ENCODE data around the gene PARD6G.
"Not testable (repeated sequence)": the region's sequence is repeated elsewhere in the genome, so short reads cannot be mapped to it uniquely, and the experiment has no call there.

PARD6G gene

DNA sequence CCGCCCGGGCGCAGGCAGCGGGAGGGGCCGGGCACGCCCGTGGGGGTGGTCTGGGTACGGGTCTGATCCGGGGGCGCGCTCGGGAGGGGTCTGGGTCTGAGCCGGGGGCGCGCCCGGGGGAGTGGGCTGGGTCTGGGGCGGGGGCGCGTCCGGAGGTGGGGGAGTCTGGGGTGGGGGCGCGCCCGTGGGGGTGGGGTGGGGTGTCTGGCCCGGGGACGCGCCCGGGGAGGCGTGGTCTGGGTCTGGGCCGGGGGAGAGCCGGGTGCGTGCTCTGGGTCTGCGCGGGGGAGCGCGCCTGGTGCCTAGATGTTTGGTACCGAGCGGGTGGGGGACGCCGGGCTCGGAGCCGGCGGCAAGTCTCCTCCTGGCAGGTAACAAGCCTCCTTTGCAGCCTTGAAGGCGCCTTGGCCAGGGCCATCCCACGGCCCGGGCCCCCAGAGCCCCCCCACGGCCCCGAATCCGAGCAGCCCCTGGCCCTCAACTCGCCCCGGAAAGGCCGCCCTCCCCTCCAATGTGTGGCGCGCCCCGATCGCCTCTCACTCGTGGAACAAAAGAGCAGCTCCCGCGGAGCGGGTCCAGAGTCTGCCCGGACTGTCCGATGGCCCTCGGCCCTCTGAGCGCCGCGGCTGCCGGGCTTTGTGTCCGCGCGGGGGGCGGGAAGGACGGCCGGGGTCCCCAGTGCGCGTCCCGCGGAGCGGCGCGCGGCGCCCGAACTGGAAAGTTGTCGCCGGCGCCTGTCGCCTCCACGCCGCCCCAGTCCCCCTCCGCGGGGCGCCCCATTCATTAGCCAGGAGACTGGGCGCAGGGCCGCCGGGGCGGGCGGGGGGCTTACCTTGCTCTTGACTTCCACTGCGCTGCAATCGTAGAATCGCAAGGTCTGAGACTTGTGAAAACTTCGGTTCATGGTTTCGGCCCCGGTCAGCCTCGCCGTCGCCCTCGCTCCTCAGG is 595 bp downstream of the PARD6G start:
- H3K4me1 Mint-ChIP-seq, result peaks cover 2% of the 10 kb centered on the region
- DNase-seq (ENCODE audit: low spot score in 2 of 2) (no peak), ATAC-seq (ENCODE audit: low read depth) (peak; percentile 24)
- no peak overlapping the region for H3K27ac Mint-ChIP-seq
- peak overlapping the region; percentile 54 for H3K4me3 Mint-ChIP-seq
- H3K36me3 Mint-ChIP-seq, result no peaks in the 10 kb centered on the region
- H3K9me3 Mint-ChIP-seq, result no peaks in the 10 kb centered on the region
- H3K27me3 Mint-ChIP-seq, result peaks cover 14% of the 10 kb centered on the region

DNA sequence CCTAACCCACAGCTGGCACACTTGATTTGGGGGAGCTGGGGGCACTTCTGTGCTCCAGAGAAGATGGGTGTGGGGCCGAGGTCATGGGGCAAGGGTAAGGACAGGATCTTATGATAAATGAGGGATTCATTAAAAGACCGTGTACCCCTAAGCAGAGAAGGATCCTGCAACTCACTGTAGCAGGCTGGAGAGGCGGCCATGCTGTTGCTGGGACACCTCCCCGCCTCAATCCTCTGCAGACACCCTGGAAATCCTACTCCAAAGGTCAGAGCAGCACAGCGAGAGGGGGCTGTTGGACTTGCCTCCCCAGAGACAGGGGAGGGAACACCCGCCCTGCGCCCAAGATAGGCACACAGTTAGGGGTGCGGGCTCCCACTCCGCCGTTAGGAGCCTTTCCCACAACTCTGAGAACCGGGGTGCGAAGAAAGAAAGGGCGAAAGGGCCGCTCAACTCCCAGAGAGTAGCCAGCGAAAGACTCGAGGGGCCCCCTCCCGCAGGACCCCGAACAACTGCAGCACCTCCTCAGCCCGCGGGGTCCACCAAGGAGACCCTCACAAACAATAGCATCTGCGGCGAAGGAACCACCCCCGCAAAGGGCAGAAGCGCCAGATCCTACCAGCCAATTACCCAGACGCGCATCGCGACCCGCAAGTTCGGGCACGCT is 1.4 kb downstream of the PARD6G start:
- Mint-ChIP-seq H3K27ac (no peak overlapping the region), H3K9me3 (no peaks in the 10 kb centered on the region), H3K4me3 (peak overlapping the region; percentile 54), H3K4me1 (peaks cover 2% of the 10 kb centered on the region), H3K36me3 (no peaks in the 10 kb centered on the region), H3K27me3 (peaks cover 14% of the 10 kb centered on the region)
- DNase-seq (ENCODE audit: low spot score in 2 of 2) (no peak), ATAC-seq (ENCODE audit: low read depth) (no peak)

DNA sequence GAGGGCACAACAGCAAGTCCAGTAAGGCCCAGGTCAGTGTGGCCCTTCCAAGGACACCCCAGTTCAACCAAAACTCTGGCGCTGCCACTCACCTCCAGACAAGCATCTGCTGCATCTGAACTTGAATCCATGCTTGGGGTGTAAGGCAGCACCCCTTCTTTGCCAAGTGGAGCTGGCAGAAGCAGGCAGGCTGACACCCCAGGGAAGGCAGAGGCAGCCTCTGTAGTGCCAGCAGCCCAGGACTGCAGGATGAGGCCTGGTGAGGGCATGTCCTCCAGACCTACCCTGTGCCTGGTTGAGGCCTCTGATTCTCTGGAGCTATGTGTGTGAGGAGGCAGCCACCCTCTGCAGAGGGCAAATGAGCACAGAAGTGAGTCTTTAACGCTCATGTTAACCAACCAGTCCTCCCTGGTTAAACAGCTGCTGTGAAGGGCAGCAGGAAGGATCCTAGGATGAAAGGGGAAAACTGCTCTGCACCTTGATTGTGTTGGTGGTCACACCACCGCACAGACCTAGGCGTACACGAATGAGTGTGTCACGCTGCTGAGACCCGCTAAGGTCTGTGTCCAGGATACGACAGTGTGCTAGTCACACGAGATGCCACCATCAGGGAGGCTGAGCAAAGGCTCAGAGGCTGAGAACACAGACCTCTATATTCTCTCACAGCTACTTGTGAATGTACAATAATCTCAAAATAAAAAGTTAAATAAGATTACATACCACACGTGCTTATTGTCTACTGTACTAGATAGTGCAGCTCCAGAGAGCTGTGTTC is 2.2 kb downstream of the PARD6G start:
- Mint-ChIP-seq H3K9me3 (no peaks in the 10 kb centered on the region), H3K27me3 (peaks cover 14% of the 10 kb centered on the region), H3K4me3 (peak overlapping the region; percentile 54), H3K4me1 (peaks cover 2% of the 10 kb centered on the region), H3K27ac (no peak overlapping the region), H3K36me3 (no peaks in the 10 kb centered on the region)
- DNase-seq (ENCODE audit: low spot score in 2 of 2) (no peak), ATAC-seq (ENCODE audit: low read depth) (no peak)

DNA sequence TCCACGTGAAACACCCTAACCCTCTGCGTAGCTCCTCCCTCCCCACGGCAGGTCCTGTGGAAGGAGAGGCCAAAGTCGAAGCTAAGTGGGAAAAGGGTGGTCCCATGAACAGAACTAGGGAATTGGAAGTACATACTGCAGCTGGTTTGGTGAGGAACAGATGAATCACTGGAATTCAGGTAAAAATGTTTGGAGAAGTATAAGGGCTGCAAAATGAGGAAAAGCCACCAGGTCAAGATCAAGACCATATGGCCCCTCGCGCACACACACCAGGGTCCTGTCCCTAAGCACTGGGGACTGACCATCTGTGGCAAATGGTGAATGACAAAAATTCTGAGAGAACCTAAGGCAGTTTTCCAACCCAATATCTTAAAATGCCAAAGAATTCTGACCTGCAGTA is 3.1 kb downstream of the PARD6G start:
- H3K27me3 Mint-ChIP-seq, result peaks cover 14% of the 10 kb centered on the region
- H3K4me3 Mint-ChIP-seq, result no peak overlapping the region

DNA sequence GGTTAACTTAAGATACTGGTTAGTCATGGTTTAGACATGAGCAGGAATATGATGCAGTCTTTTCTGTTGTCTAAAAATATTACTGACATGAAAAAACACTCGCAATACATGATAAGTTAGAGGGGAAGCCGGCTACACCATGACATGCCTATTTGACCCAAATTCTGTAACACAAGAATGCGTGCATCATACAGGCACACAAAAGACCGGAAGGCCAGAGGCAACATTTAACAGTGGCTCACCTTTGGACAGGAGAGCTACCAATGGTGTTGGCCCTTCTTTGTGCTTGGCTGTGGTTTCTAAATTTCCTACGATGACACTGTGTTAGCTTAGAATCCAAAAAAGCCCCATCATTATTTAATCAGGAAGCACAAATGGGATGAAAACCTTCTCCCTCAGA is 4.1 kb downstream of the PARD6G start:
- DNase-seq (ENCODE audit: low spot score in 2 of 2) (no peak), ATAC-seq (ENCODE audit: low read depth) (no peak)
- H3K27ac Mint-ChIP-seq, result no peak overlapping the region
- H3K4me1 Mint-ChIP-seq, result peaks cover 2% of the 10 kb centered on the region
- H3K36me3 Mint-ChIP-seq, result no peaks in the 10 kb centered on the region
- H3K4me3 Mint-ChIP-seq, result no peak overlapping the region
- no peaks in the 10 kb centered on the region for H3K9me3 Mint-ChIP-seq
- H3K27me3 Mint-ChIP-seq, result peaks cover 16% of the 10 kb centered on the region

More for the DNA sequence above, 3.1 kb downstream of the PARD6G start:
- Mint-ChIP-seq H3K27ac (no peak overlapping the region), H3K9me3 (no peaks in the 10 kb centered on the region), H3K4me1 (peaks cover 2% of the 10 kb centered on the region), H3K36me3 (no peaks in the 10 kb centered on the region)
- DNase-seq (ENCODE audit: low spot score in 2 of 2) (no peak), ATAC-seq (ENCODE audit: low read depth) (no peak)

DNA sequence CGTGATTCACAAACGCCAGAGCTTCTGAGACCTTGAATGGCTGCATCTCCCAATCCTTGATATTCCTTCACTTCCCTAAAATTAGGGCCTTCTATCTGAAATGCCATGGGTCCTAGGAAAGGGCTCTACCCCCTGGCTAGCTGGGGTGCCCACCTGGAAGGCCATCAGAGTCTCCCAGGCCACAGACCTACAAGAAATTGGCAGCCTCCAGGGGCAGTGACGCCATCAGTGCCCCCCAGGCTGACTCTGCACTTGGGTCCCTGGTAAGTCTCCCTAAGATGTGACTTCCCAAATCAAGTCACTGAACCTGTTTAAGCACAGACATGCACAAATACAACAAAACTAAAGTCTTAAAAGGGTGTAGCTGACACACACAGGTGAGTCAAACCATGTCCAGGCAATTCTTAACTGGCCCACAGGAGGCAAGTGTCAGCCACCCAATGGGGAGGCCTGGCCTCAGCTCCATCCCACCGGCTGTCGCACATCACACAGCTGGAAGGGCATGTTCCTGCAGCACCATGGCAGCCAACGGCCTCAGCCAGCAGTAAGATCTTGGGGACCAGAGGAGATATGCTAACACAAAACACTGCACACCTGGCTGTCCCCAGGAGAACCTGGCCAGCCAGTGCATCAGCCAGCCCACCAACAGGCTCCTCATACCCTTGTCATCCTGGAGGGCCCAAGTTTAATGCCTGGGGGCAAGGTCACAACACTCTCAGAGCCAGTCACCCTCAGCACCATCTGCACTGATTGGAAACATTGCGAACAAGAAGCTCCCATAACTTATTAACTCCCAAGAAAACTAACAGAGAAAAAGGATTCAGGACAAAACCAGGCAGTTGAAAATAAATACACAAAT is 5.2 kb downstream of the PARD6G start:
- Mint-ChIP-seq H3K9me3 (no peaks in the 10 kb centered on the region), H3K4me1 (no peaks in the 10 kb centered on the region), H3K27me3 (peaks cover 16% of the 10 kb centered on the region), H3K36me3 (no peaks in the 10 kb centered on the region), H3K27ac (no peak overlapping the region), H3K4me3 (no peak overlapping the region)
- ATAC-seq (ENCODE audit: low read depth), result no peak
- DNase-seq (ENCODE audit: low spot score in 2 of 2), result no peak

DNA sequence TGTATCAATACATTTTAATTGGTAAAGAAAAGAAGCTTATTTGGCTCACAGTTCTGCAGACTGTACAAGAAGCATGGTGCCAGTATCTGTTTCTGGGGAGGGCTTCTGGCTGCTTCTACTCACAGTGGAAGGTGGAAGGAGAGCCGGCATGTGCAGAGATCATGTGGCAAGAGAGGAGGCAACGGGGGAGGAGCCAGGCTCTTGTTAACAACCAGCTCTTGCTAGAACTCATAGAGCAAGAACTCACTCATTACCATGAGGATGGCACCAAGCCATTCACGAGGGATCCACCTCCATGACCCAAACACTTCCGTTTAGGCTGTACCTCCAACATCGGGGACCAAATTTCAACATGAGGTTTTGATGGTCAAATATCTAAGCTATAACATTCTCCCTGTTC is 7.5 kb downstream of the PARD6G start:
- DNase-seq (ENCODE audit: low spot score in 2 of 2) (no peak), ATAC-seq (ENCODE audit: low read depth) (no peak)
- H3K36me3 Mint-ChIP-seq, result no peaks in the 10 kb centered on the region
- H3K9me3 Mint-ChIP-seq, result peaks cover 3% of the 10 kb centered on the region
- H3K4me1 Mint-ChIP-seq, result no peaks in the 10 kb centered on the region
- no peak overlapping the region for H3K4me3 Mint-ChIP-seq
- peaks cover 14% of the 10 kb centered on the region for H3K27me3 Mint-ChIP-seq
- no peak overlapping the region for H3K27ac Mint-ChIP-seq

DNA sequence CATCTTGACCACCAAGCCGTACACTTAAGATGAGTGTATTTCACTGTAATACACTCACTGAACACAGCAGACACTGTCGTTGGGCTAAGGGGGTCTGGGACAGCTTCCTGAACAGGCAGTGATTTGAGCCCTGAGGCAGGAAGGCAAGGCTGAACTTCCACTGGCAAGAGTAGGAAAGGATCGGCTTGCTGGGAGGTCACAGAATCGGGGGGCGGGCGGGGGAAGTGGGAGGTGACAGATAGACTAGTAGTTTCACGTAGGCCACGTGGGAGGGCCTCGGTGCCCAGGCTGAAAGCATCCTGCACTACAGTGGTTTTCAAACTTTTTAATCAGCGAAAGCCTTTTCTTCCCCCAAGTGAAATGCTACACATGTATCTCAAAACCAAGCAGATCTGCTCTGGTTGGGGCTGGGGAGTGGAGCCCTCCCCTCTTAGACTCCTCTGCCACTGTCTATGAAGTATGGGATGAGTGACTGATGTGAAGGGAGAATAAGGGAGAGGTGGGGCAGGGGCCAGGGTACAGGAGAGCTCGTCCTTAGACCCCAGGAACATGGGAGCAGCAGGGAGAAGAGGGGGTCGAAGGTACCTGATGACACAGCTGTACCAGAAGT is 8.6 kb downstream of the PARD6G start:
- Mint-ChIP-seq H3K4me1 (no peaks in the 10 kb centered on the region), H3K9me3 (peaks cover 3% of the 10 kb centered on the region), H3K27me3 (peaks cover 10% of the 10 kb centered on the region), H3K36me3 (no peaks in the 10 kb centered on the region), H3K4me3 (no peak overlapping the region), H3K27ac (no peak overlapping the region)
- ATAC-seq (ENCODE audit: low read depth) (no peak), DNase-seq (ENCODE audit: low spot score in 2 of 2) (no peak)

DNA sequence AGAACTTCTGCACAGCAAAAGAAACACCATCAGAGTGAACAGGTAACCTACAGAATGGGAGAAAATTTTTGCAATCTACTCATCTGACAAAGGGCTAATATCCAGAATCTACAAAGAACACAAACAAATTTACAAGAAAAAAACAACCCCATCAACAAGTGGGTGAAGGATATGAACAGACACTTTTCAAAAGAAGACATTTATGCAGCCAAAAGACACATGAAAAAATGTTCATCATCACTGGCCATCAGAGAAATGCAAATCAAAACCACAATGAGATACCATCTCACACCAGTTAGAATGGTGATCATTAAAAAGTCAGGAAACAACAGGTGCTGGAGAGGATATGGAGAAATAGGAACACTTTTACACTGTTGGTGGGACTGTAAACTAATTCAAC is 9.8 kb downstream of the PARD6G start:
- not testable (repeated sequence) for DNase-seq (ENCODE audit: low spot score in 2 of 2); H3K36me3 Mint-ChIP-seq; H3K27me3 Mint-ChIP-seq; H3K27ac Mint-ChIP-seq; H3K4me3 Mint-ChIP-seq; ATAC-seq (ENCODE audit: low read depth); H3K9me3 Mint-ChIP-seq; H3K4me1 Mint-ChIP-seq

DNA sequence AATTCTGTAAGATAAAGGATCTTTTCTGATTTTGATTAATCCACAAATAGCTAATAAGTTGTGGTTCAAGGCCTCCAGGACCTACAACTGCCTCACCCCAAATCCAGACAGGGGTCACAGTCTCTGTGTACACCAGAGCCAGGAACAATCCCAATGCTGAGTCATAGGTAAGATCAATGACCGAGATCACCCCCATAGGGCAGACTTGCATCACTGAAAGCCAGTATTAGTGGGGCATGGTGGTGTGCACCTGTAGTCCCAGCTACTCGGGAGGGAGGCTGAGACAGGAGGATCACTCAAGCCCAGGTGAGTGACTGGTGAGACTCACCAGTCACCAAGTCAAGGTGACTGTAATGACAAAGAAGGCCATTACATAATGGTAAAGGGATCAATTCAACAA is 12.9 kb downstream of the PARD6G start:
- Mint-ChIP-seq H3K4me1 (no peaks in the 10 kb centered on the region), H3K27ac (no peak overlapping the region), H3K9me3 (peaks cover 3% of the 10 kb centered on the region), H3K36me3 (no peaks in the 10 kb centered on the region), H3K27me3 (peaks cover 16% of the 10 kb centered on the region), H3K4me3 (no peak overlapping the region)
- DNase-seq (ENCODE audit: low spot score in 2 of 2), result no peak
- ATAC-seq (ENCODE audit: low read depth), result no peak

DNA sequence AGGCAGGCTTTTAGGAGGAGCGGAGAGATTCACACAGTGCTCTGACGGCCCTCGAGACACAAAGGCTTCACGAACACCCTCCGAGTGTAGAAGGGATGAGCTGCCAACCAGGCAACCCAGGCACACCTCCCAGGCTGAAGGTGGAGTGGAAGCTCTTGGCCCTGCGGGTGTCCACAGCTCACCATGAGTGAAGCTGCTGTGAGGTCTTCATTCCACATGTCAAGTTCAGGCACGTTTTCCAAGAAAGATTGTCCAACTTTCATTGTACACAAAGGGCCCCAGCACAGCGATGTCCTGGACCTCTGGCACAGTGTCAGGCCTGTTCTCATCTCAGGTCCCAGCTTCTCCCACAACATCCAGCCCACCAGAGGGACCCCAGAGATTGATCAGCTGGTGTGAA is 13.4 kb downstream of the PARD6G start:
- H3K27me3 Mint-ChIP-seq, result peaks cover 15% of the 10 kb centered on the region
- H3K9me3 Mint-ChIP-seq, result peaks cover 3% of the 10 kb centered on the region
- DNase-seq (ENCODE audit: low spot score in 2 of 2) (no peak), ATAC-seq (ENCODE audit: low read depth) (no peak)
- no peak overlapping the region for H3K27ac Mint-ChIP-seq
- no peaks in the 10 kb centered on the region for H3K36me3 Mint-ChIP-seq
- no peak overlapping the region for H3K4me3 Mint-ChIP-seq
- H3K4me1 Mint-ChIP-seq, result no peaks in the 10 kb centered on the region

DNA sequence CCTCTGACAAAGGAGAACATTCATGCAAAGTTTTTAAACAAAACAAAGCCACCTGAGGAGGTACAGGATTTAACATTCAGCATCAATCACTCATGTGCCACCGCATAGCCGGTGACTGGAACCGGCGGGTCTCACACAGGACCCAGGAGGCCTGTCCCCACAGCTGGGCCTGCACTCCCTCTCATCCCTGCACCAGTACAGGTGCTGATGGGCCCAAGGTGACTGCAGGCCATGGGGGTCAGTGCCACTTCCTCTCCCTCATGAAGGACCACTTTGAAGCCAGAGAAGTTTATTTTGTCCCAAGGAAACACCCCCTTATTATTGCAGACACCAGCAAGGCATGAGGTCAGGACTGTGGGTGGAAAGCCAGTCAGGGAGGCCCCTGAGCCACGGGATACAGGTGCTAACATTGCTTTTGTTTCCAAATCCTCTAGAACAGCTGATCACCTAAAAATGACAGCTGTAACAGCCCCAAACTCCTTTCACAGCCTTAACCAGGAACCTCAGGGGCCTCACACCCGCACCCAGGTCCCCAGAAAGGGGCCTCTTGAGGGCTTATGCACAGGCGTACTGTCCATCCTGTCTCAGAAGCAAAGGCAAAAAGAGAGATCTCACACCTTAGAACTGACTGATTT is 14.0 kb downstream of the PARD6G start:
- ATAC-seq (ENCODE audit: low read depth) (no peak), DNase-seq (ENCODE audit: low spot score in 2 of 2) (no peak)
- no peak overlapping the region for H3K4me3 Mint-ChIP-seq
- no peak overlapping the region for H3K27ac Mint-ChIP-seq
- no peaks in the 10 kb centered on the region for H3K4me1 Mint-ChIP-seq
- H3K9me3 Mint-ChIP-seq, result peaks cover 3% of the 10 kb centered on the region
- H3K27me3 Mint-ChIP-seq, result peaks cover 16% of the 10 kb centered on the region
- no peaks in the 10 kb centered on the region for H3K36me3 Mint-ChIP-seq

DNA sequence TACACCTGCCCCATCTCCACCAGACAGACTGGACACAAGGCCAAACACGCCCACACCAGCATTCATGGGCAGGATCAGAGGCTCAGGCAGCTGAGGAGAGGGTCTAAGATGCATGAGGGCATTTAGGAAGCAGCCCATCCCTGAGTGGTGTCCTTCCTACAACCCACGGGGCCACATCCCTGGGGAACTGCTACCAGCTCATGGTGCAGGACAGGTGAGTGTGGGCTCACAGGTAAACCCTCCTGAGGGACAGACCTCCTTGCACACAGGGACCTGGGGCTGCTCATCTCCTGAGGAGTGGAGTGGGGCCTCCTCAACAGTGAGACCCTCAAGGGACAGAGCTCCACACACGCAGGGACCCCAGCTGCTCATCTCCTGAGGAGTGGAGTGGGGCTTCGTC is 14.6 kb downstream of the PARD6G start:
- no peaks in the 10 kb centered on the region for H3K36me3 Mint-ChIP-seq
- no peak for ATAC-seq (ENCODE audit: low read depth)
- H3K9me3 Mint-ChIP-seq, result peaks cover 3% of the 10 kb centered on the region
- DNase-seq (ENCODE audit: low spot score in 2 of 2), result no peak
- no peak overlapping the region for H3K4me3 Mint-ChIP-seq
- H3K27ac Mint-ChIP-seq, result no peak overlapping the region
- peaks cover 18% of the 10 kb centered on the region for H3K27me3 Mint-ChIP-seq
- H3K4me1 Mint-ChIP-seq, result no peaks in the 10 kb centered on the region

Measured in memory B cell (primary cell).